Loucy (cell line): ENCODE results near the gene DRD4.

ENCODE experiments used
- H2AFZ ChIP-seq: fragments of 200-600 bp; sonication (generic); 2 replicates; pipeline ENCODE4 v1.6.0; 2016; ENCODE audit warnings: antibody characterized with exemption, mild to moderate bottlenecking, low read length, moderate library complexity
- H3F3A ChIP-seq: fragments of 200-600 bp; 2 replicates; pipeline ENCODE4 v1.6.0; 2016; ENCODE audit warnings: antibody characterized with exemption, low read depth, mild to moderate bottlenecking
- H3K27me3 ChIP-seq: fragments of 200-600 bp; sonication (generic); 2 replicates; pipeline ENCODE4 v1.6.1; 2014; ENCODE audit warnings: low read length, mild to moderate bottlenecking; ENCODE audit not compliant: insufficient read depth, poor library complexity, severe bottlenecking
- H3K36me3 ChIP-seq: fragments of 200-600 bp; sonication (generic); 2 replicates; pipeline ENCODE4 v1.6.1; 2016; ENCODE audit warnings: low read length; ENCODE audit not compliant: insufficient read depth
- H3K4me1 ChIP-seq: fragments of 200-600 bp; sonication (generic); 2 replicates; pipeline ENCODE4 v1.5.1; 2014; ENCODE audit warnings: low read length, mild to moderate bottlenecking; ENCODE audit not compliant: insufficient read depth, poor library complexity, severe bottlenecking
- H3K4me2 ChIP-seq: fragments of 200-600 bp; sonication (generic); 2 replicates; pipeline ENCODE4 v1.6.0; 2014; ENCODE audit warnings: antibody characterized with exemption, low read length, low read depth, mild to moderate bottlenecking; ENCODE audit not compliant: poor library complexity, severe bottlenecking
- H3K4me3 ChIP-seq: fragments of 200-600 bp; sonication (generic); 2 replicates; pipeline ENCODE4 v1.5.1; 2014; ENCODE audit warnings: low read length, mild to moderate bottlenecking, mixed read lengths; ENCODE audit not compliant: poor library complexity, severe bottlenecking
- H3K79me2 ChIP-seq: fragments of 200-600 bp; sonication (generic); 2 replicates; pipeline ENCODE4 v1.6.1; 2014; ENCODE audit warnings: low read length; ENCODE audit not compliant: insufficient read depth
- H3K9ac ChIP-seq: fragments of 200-600 bp; sonication (generic); 2 replicates; pipeline ENCODE4 v1.6.0; 2014; ENCODE audit warnings: mild to moderate bottlenecking, low read depth, low read length, moderate library complexity; ENCODE audit not compliant: poor library complexity, severe bottlenecking
- H3K9me2 ChIP-seq: fragments of 200-600 bp; sonication (generic); replicated peaks from 2 replicates; pipeline ENCODE4 v1.6.1; 2016; ENCODE audit warnings: low read depth, low read length, mixed read lengths
- H3K9me3 ChIP-seq: fragments of 200-600 bp; sonication (generic); 2 replicates; pipeline ENCODE4 v1.6.1; 2014; ENCODE audit warnings: mild to moderate bottlenecking, antibody characterized with exemption, low read length, low read depth; ENCODE audit not compliant: insufficient read depth
- H4K20me1 ChIP-seq: fragments of 200-600 bp; sonication (generic); 2 replicates; pipeline ENCODE4 v1.6.0; 2014; ENCODE audit warnings: antibody characterized with exemption, low read length, mild to moderate bottlenecking; ENCODE audit not compliant: insufficient read depth, poor library complexity, severe bottlenecking
- CTCF ChIP-seq: fragments of 200-600 bp; sonication (generic); conservative IDR thresholded peaks from 2 replicates; pipeline ENCODE4 v1.5.1; 2014; ENCODE audit warnings: mild to moderate bottlenecking, antibody characterized with exemption, low read length
- EZH2phosphoT487 ChIP-seq: fragments of 200-600 bp; IDR thresholded peaks from 2 replicates; pipeline ENCODE4 v1.6.1; 2018; ENCODE audit warnings: antibody characterized with exemption, mild to moderate bottlenecking, moderate library complexity, borderline replicate concordance

The DRD4 gene

GRCh38 chr11:665062-665703 is 28.1 kb downstream of the DRD4 start:
- H3K79me2 ChIP-seq = no peaks in the 10 kb centered on the region
- no peak overlapping the region for H3K9ac ChIP-seq
- H3K9me3 ChIP-seq = no peaks in the 10 kb centered on the region
- no peaks in the 10 kb centered on the region for H3F3A ChIP-seq
- H3K4me2 ChIP-seq = no peak overlapping the region
- no peak for TF ChIP-seq CTCF
- no peak for TF ChIP-seq EZH2phosphoT487
- no peaks in the 10 kb centered on the region for H4K20me1 ChIP-seq
- H2AFZ ChIP-seq = no peak overlapping the region
- peaks cover 25% of the 10 kb centered on the region; the same call in 1 of the 2 replicates for H3K36me3 ChIP-seq
- H3K4me1 ChIP-seq = no peaks in the 10 kb centered on the region
- H3K9me2 ChIP-seq = no peaks in the 10 kb centered on the region
- no peak overlapping the region for H3K4me3 ChIP-seq
- H3K27me3 ChIP-seq = no peaks in the 10 kb centered on the region

- Histone ChIP-seq H3K9ac (no peak overlapping the region), H4K20me1 (no peaks in the 10 kb centered on the region), H2AFZ (no peak overlapping the region), H3K4me2 (no peak overlapping the region), H3K27me3 (no peaks in the 10 kb centered on the region), H3K79me2 (no peaks in the 10 kb centered on the region), H3K4me3 (no peak overlapping the region), H3F3A (no peaks in the 10 kb centered on the region), H3K36me3 (peaks cover 21% of the 10 kb centered on the region; the same call in 1 of the 2 replicates), H3K4me1 (no peaks in the 10 kb centered on the region), H3K9me2 (no peaks in the 10 kb centered on the region), H3K9me3 (no peaks in the 10 kb centered on the region)
- TF ChIP-seq EZH2phosphoT487 = no peak
- no peak for TF ChIP-seq CTCF
Measured at GRCh38 chr11:665704-666281, 28.7 kb downstream of the DRD4 start.

GRCh38 chr11:673866-674265 is 36.8 kb downstream of the DRD4 start:
- H3K4me1 ChIP-seq = no peaks in the 10 kb centered on the region
- peaks cover 3% of the 10 kb centered on the region for H4K20me1 ChIP-seq
- no peak overlapping the region for H3K4me2 ChIP-seq
- no peak overlapping the region for H2AFZ ChIP-seq
- H3F3A ChIP-seq = no peaks in the 10 kb centered on the region
- no peaks in the 10 kb centered on the region for H3K27me3 ChIP-seq
- H3K9ac ChIP-seq = no peak overlapping the region
- no peaks in the 10 kb centered on the region for H3K9me2 ChIP-seq
- no peak for TF ChIP-seq EZH2phosphoT487
- no peak for TF ChIP-seq CTCF
- H3K79me2 ChIP-seq = no peaks in the 10 kb centered on the region
- no peak overlapping the region for H3K4me3 ChIP-seq
- no peaks in the 10 kb centered on the region for H3K9me3 ChIP-seq
- peaks cover 37% of the 10 kb centered on the region; the same call in 1 of the 2 replicates for H3K36me3 ChIP-seq
